ACHN (cell line): ENCODE measurements around the gene PTPRM.

Experiments used
- DNase-seq: peaks from one replicate; pipeline ENCODE4 v3.0.0-alpha.2; 2015
- in situ Hi-C: cut with HindIII; loops from 2 replicates; pipeline ENCODE4 v1.10.0; 2017; ENCODE audit warnings: low sequenced_read_pairs, low pct_ligation_motif_present, low pct_unique_long_range_greater_than_20kb

The PTPRM gene

DNA sequence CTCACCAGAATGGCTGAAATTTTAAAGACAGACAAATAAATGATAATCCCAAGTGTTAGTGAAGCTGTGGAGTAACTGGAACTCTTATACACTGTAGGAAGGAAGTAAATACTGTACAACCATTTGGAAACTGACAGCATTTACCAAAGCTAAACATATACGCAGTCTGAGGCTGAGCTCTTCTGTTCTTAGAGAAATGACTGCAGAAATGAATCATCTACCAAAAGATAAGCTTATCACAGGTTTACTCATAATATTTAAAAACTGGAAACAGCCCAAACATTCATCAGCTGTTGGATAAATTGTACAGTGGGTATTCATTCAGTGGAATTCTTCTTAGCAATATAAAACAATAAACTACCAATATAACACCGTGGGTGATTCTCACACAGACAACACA lies 824.0 kb downstream of the PTPRM start:
- in situ Hi-C loops, result no loop called here
- DNase-seq, result no peak

DNA sequence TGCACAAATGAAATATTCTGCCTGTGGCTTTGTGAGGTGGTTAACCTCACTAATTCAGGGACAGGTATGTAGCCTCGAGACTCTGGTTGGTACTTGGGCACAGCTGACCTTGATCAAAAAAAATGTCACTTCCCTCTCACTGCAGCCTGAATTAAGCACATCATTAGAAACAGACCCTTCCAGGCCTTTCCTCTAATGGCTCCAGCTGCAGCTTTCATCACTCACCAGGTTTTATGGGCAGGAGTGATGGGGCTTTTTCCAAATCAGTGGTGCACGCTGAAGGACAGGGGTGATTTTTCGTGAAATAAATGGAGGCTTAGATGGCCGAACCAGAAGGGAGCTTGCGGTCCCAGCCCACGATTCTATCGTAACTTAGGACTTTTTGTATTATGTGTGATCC lies 829.1 kb downstream of the PTPRM start:
- in situ Hi-C loops, result no loop called here
- DNase-seq, result no peak

DNA sequence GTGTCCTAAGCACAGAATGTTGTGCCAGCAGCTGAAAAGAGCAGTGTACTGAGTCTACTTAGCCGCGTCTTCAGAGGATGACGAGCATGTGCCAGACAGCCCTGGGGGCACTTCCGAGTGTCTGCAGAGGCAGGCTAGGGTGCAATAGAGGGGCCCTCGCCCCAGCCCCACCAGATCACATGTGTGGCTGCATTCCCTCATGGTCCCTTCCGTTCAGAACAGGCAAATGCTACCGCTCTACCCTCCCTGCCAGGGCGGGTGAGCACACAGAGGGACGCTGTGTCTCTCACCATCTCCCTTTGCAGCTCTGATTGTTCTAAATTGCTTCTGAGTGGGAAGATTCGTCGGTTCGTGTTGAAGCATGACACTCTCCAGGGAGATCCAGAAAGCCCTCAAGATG lies 829.9 kb downstream of the PTPRM start:
- no peak for DNase-seq
- in situ Hi-C loops, result no loop called here

DNA sequence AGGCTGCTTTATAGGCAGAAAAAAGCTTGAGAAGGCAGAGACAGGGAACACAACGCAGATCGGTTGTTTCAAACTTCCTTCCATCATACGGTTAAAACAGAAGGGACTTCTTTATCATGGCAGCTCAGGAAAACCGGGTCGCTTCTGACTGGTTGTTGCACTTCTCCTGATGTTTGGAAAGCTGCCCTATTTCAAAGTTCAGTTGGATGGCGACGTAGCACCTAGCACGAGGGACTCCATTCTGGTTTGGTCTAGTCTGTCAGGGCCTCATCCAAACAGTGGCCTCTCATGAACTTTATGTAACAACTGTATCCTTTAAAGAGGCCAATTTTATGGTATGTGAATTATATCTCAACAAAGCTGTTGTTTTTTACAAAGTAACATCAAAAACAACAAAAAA lies 832.0 kb downstream of the PTPRM start:
- no peak for DNase-seq
- in situ Hi-C loops, result no loop called here

DNA sequence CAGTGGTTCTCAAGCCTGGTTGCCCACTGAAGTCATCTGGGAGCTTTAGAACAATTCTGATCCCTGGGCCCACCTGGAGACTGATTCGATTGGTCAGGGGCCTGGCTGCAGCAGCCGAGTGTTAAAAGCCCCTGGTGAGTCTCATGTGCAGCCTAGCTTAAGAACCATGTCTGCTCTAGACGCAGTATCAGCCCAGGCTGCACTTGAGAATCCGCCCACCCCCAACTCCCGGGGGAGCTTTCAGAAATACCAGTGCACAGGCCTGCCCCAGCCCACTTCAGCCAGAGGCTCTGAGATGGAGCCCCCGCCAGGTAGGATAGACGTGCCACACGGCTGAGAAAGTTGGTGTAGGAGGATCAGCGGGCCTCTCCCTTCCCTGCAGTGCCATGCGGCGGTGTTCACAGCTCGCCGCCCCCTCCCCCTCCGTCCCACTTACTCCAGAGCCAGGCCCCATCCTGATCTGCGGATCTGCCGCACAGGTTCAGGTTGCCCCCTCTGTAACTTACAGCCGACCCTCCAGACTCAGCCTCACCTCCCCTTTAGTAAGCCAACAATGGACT lies 833.2 kb downstream of the PTPRM start:
- in situ Hi-C loops, result no loop called here
- no peak for DNase-seq

DNA sequence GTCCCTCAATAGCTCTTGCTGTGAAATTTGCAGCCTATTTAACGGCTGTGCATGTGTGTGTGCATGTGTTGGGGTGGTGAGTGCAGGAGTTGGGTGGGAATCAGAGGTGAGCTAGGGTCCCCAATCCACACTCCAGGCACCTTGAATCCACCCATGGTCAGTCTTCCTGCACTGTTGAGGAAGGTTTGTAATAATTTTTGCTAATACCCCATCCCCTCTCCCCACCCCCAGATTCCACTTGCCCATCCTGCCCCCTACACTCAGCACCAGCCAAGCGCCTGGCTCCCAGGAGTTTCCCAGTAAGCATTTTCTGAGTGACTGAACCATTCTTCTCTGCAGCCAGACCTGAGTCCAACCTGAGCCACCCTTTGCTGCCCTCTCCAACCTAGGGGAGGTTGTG lies 833.7 kb downstream of the PTPRM start:
- in situ Hi-C loops, result no loop called here
- DNase-seq, result no peak

DNA sequence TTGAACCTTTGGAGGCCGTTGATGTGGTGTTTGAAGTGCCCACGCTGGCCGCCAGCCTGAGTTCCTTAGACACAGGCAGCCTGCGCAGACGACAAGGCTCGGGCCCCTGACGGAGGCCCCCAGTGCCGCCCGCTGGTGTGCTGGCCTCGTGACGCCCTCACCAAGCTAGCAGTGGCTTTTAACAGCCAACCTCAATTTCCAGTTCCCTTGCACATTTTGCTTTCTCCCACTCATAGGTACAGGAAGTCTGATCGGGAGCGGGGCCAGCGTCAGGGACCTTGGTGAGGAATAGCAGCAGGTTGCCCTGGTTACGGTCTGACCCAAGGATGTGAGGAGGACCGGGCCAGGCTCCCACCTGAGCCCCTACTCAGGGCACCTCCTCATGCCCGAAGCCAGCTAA lies 834.5 kb downstream of the PTPRM start:
- in situ Hi-C loops, result no loop called here
- no peak for DNase-seq

DNA sequence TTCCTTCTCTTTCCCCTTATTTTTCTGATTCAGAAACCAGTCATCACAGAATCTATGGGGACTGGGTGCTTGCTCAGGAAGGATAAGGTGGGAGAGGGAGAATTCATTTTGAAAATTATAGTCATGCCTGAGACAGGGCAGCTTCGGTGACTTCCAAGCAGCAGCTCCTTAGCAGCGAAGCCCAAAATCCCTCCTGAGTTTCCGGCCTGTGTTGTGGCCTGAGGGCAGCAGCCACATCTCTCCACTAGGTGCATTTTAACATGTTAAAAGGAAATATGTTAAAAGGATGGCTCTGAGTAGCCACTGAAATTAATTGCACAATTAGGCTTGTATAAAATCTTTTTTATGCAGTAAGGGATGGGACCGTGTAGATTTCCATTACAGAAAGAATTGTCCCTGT lies 835.1 kb downstream of the PTPRM start:
- in situ Hi-C loops, result no loop called here
- no peak for DNase-seq

DNA sequence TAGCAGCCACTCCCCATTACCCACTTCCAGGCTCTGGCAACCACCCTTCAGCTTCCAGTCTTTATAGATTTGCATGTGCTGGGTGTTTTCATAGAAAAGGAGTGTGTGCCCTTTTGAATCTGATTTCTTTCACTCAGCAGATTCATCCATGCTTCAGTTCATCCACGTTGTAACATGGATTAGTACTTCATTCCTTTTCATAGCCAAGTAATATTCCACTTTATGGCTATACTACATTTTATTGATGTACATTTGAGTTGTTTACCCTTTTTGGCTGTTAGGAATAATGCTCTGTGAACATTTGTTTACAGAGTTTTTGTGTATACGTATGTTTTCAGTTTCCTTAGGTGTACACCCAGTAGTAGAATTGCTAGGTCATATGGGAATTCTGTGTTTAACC lies 836.6 kb downstream of the PTPRM start:
- no peak for DNase-seq
- in situ Hi-C loops, result no loop called here

DNA sequence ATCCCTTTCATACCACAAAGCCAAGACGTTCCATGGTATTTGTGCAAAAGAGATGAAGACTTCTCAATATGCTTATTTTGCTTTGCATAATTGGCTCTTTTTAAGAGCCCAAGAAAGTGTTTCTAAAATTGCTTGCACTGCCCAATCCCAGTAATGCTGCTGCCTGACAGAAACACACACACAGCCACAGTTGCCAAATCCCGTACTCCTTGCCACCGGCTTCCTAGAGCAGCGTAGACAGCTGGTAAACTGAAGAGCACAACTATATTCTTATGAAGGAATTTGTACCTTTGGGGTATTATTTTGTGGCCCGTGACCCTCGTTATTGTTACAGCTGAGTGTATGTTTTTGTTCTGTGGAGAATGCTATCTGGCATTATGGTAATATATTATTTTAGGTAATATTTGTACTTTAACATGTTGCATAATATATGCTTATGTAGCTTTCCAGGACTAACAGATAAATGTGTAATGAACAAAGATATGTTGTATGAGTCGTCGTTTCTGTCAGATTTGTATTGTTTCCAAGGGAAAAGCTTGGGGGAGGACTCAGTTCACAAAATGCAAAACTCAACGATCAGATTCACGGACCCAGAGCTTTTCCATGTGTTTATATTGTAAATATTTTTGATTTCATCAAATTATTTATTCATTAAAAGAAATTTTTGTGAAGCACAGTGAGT lies 839.2 kb downstream of the PTPRM start:
- in situ Hi-C loops, result no loop called here
- DNase-seq, result no peak

DNA sequence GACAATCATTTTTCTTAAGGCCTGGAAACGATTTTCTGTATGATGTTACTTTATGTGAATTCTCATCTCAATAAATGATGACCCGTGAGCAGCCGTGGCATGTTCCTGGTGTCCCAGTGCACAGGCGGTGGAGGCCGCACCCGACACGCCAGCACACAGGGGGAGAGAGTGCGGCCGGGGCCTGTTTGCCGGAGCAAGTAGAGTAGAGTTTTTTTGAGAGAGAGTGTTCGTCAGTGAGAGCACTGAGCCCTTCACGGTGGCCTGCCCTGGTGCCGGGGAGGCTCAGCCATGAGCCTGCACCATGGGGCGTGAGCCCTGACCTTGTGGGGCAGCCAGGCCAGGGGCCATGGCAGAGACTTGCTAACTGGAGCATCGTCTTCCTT lies 839.7 kb downstream of the PTPRM start:
- in situ Hi-C loops, result no loop called here
- no peak for DNase-seq

DNA sequence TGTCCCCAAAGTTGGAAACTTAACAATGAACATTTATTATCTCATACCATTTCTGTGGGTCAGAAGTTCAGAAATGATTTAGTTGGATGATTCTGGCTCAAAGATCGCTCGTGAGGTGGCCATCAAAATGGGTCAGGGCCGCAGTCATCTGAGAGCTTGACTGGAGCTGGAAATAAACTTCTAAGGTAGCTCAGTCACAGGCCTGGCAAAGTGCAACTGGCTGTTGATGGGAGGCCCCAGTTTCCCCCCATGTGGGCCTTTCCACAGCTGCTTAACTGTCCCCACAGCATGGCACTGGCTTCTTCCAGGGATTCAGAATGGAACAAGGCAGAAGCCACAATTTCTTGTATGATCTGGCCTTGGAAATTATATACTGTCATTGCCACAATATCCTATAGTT lies 842.0 kb downstream of the PTPRM start:
- in situ Hi-C loops, result no loop called here
- DNase-seq, result no peak

DNA sequence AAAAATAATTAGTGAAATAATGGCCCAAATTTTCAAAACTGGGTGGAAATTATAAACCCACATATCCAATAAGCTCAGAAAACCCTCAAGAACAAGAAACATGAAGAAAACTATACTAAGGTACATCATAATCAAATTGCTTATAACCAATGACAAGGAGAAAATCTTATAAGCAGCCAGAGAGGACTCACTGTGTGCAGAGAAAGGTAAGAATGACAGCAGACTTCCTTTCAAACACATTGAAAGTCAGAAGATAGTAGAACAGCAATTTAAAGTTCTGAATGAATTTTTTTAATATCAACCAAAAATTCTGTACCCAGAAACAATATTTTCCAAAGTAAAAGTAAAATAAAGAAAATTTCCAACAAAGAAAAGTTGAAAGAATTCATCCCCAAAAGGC lies 844.4 kb downstream of the PTPRM start:
- in situ Hi-C loops, result no loop called here
- DNase-seq, result no peak

DNA sequence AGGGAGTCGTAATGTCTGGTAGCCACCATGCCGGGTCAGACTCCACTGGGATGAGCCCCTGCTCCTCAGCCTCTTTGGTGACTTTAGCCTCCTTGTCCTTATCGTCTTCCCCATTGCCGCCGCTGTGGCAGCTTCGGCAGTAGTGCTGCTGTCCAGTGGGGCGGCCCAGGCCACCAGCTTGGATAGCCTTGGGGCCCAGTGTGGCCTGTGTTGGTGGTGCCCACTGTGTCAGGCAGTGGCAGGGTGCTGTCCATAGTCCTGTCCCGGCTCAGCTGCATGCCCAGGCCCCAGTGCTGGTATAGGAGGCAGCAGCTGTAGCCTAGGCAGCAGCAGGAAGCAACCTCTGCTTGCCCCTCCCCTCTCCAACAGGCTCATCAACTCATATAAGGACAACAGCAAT lies 845.0 kb downstream of the PTPRM start:
- in situ Hi-C loops, result no loop called here

DNA sequence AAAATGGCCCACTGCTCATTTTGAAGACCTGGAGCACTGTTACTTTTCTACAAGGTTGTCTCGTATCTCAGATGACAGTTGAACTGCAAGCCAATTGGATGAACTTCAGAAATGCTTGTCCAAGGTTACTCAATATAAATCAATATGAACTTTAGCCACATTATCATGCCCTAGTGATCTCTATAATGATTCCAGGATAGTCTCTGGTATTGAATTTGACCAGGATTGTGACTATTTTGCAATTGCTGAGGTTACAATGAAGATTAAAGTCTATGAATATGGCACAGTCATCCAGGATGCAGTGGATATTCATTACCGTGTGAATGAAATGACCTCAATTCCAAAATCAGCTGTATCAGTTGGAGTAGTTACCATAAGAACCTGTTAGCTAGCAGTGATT lies 846.1 kb downstream of the PTPRM start:
- in situ Hi-C loops, result no loop called here
- DNase-seq, result no peak

More for the DNA sequence above, 845.0 kb downstream of the PTPRM start:
- no peak for DNase-seq

DNA sequence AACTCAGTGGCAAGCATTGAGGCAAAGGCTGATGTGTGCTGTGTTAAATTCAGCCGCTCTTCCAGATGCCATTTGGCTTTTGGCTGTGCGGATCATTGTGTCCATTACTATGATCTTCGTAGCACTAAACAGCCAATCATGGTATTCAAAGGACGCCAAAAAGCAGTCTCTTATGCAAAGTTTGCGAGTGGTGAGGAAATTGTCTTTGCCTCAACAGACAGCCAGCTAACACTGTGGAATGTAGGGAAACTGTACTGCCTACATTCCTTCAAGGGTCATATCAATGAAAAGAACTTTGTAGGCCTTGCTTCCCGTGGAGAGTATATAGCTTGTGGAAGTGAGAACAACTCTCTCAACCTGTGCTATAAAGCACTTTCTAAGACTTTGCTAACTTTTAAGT lies 846.6 kb downstream of the PTPRM start:
- DNase-seq, result no peak
- in situ Hi-C loops, result no loop called here

DNA sequence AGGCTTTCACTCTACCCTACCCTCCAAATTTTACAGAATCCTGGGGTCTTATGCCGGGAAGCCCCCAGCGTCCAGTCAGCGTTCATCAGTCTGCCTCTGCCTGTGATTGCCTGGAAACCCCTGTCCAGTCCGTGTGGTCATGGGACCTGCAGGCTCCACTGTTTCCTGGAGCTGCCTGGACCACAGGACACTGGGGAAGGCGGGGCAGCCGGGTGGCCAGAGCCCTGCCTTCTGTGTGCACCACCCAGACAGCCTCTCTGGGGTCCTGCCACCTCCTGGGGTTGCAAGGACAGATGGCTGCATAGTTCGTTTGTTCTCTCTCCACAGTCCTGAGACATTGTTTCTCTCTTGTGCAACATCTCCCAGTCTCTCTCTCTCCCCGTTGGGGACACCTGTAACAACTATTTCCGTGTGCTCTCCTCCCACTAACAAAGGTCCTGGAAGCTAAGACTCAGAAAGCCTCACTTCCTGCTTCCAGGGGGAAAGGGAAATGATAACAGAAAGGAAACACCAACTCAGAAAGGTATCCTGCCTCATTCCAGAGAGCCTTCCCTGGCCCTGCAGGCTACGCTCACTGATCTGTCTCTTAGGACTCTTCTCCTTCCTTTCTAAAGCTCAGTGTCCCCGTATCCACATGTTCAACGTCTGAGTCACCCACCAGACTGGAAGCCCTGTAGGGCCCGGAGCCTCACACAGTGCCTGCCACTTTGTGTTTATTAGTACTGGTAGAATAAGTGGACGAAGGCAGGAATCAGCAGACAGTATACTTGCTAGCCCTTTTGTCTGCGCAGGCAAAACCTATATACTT lies 849.3 kb downstream of the PTPRM start:
- in situ Hi-C loops, result no loop called here
- DNase-seq, result no peak

DNA sequence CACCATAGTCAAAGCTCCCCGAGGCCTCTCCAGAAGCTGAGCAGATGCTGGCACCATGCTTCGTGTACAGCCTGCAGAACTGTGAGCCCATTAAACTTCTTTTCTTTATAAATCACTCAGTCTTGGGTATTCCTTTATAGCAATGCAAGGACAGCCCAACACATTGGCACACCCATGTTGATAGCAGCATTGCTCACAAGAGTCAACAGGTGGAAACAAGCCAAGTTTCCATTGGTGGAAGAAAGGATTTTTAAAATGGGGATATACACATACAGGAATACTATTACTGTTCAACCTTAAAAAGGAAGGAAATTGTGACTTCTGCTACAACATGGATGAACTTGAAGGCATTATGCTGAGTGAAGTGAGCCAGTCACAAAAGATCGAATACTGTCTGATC lies 855.3 kb downstream of the PTPRM start:
- DNase-seq, result no peak
- in situ Hi-C loops, result no loop called here

DNA sequence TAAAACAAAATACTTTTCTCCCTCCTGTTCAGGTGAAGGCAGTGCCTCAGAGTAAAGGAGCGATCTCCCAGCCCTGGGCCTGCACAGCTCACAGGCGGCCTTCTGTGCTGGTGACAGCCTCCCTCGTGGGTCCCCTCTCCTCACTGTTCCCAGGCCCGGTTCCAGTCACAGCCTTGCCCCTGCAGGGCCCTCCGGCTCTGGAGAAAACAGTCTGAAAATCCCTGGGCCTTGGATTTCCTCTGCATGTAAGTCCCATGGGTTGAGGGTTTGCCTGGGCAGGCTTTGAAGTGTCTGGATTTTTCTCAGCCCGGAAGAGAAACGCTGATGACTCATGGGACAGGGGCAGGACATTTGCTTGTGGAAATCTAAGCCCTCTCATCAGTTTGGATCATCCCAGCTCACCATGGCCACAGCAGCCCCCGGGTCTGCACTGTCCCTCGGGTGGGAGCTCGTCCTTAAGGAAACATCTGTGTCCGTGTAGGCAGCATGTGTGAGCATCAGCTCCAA lies 856.0 kb downstream of the PTPRM start:
- in situ Hi-C loops, result no loop called here
- peak; percentile 52 for DNase-seq

DNA sequence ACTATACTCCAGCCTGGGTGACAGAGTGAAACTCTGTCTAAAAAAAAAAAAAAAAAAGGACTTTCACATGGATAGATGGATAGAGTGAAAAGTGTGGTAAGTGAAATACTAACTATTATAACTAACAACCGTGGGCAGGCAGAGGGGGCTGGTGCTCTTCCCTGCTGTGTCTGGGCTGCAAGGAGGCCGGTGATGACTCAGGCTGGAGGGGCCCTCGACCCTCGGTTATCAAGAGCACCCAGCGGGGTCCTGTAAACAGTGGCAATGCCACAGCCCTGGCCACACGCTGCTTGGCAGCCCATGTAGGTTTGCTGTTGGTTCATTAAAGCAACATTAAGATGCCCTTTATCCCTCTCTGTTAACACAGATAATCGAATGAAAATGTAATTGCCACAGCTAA lies 857.4 kb downstream of the PTPRM start:
- DNase-seq, result no peak
- in situ Hi-C loops, result no loop called here
